Stimulated activated CD4-positive, alpha-beta T cell treated with anti-CD3 and anti-CD28 coated beads, Interleukin-12 subunit alpha, Interleukin-12 subunit beta, amount 100 ng/mL, for 4 hours (primary cell): ENCODE measurements around the gene OR5H14.
"Not testable (repeated sequence)": the region's sequence is repeated elsewhere in the genome, so short reads cannot be mapped to it uniquely, and the experiment has no call there.

Source experiments
- DNase-seq: peaks from one replicate; pipeline ENCODE4 v3.0.0-alpha.2; 2020

Gene OR5H14

DNA sequence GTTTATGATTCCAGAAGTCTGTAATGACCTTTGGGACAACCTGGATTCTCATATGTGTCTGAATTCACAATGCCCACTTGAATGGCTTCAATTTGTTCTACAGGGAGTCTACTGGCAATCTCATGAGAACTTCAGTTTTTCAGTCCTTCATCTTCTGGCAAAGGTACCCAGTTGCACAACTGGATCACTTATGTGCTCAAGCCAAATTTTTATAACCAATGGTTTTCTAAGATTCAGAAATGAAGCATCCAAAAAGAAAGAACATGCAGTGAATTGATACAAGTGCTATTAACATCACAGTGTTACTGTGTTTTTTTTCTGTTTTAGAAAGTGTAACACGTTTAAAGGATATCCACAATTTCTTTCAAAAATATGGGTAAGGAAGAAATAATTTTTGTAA lies at the start of gene OR5H14:
Gene OR5H14, plus strand, starts transcription at position 301 of the 400 bp plus-strand sequence. CDS start 1,907 bp downstream, outside the sequence.
- DNase-seq: no peak

- no peak for DNase-seq
Observed at GRCh38 chr3:98099848-98100247, 47.4 kb upstream of the OR5H14 start.

- DNase-seq: no peak
Observed at GRCh38 chr3:98108162-98108561, 39.1 kb upstream of the OR5H14 start.

- DNase-seq: no peak
Observed at GRCh38 chr3:98109807-98110549, 37.3 kb upstream of the OR5H14 start.

DNA sequence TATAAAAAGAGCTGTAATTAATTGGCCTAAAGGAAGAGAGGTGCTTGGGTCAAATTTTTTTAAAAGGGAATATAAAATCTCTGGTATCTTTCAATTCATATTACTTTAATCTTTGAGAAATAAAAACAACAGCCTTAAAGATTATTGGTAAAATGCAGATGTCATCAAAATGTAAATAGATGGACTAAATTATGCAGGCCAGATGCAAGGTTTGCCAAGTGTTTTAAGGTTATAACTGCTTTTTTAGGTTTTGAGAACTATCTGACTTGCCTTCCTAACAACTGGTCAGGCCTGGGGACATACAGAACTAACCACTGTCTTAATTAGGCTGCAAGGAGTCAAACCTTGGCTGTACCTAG lies 36.8 kb upstream of the OR5H14 start:
- no peak for DNase-seq

DNA sequence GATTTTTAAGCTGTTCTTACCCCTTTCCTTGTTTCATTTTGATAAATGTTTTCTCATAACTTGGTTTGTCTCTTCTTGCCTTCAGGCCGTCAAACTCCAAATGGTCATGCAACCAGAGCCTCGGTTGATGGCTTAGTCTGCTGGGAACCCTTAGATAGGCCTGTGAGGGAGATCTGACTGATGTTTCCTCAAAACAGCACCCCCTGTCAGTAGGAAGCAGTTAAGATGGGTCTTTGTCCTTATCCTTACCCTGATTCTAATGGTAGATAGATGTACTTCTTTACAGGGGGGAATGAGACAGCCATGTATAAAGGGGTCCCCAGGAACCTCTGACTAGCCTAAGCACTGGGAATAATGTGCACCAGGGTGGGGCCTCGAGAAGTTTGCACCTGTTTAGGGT lies 33.0 kb upstream of the OR5H14 start:
- no peak for DNase-seq

GRCh38 chr3:98115717-98116116 lies 31.6 kb upstream of the OR5H14 start:
- DNase-seq: no peak

DNA sequence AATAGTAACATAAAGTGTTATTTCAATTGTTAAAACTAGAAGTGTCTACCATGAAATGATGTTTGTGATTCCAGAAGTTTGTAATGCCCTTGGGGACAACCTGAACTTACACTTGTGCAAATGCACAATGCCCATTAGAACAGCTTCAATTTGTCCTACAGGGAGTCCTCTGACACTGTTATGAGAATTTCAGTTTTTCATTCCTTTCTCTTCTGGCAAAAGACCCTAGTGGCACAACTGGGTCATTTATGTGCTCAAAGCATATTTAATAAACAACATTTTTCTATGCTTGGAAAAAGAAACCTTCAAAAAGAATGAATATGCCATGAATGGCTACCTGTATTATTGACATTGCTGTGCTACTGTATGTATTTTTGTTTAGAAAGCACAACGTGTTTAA lies 16.9 kb upstream of the OR5H14 start, which contains the start of gene OR5H1:
Gene OR5H1, plus strand, starts transcription at position 301 of the 400 bp plus-strand sequence. CDS start 1,977 bp downstream, outside the sequence.
- no peak for DNase-seq

- no peak for DNase-seq
Observed at GRCh38 chr3:98136631-98137030, 10.6 kb upstream of the OR5H14 start.

DNA sequence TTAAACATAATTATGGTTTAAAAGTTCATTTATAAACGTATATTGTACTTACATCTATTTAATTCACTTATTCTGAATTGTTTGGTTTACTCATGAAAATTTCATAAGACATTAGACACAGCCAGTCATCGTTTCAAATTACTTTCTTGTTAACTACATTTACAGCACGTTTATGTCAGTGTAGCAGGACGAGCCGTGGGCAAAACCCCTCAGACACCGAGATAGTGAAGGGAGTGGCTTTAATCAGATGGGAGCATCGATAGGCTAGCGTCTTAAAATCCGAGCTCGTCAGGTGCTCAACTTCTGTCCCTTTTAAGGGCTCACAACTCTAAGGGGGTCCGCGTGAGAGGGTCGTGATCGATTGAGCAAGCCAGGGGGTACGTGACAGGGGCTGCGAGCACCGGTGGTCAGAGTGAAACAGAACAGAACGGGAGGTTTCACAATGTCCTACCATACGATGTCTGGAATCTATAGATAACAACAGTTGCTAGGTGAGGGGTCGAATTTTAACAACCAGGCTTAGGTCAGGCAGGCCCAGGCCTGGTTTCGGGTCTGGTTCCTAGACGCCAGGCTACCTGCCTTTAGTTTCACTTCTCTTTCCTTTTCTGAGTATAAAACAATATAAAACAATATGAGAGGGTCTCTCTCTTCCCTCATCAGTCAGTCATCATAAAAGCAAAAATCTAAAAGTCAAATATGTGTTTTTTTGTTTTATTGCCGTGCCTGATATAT lies 9.3 kb upstream of the OR5H14 start:
- not testable (repeated sequence) for DNase-seq

DNA sequence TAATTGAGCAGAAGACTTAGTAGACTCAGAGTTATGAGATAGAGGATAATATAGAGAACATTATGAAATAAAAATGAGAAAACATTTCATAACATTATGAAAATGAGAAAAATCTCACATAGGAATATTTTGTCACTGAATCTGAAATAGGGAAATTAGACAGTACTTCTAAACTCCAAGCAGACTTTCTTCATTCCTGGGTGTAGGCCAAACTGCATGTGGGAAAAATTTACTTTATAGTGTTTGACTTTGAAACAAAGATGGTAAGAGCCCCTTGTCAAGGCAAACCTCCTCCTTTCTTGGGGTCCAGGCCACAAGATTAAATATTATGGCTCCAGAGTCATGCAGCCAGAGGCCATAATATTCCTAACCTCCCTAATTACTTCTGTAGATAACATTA lies 6.7 kb upstream of the OR5H14 start:
- no peak for DNase-seq

GRCh38 chr3:98148751-98149150 lies 1.5 kb downstream of the OR5H14 start:
- DNase-seq: no peak

DNA sequence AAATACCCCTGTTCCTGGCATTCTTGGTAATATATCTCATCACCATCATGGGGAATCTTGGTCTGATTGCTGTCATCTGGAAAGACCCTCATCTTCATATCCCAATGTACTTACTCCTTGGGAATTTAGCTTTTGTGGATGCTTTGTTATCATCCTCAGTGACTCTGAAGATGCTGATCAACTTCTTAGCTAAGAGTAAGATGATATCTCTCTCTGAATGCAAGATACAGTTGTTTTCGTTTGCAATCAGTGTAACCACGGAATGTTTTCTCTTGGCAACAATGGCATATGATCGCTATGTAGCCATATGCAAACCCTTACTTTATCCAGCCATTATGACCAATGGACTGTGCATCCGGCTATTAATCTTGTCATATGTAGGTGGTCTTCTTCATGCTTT lies 2.2 kb downstream of the OR5H14 start:
- DNase-seq: not testable (repeated sequence)

- DNase-seq: no peak
Observed at GRCh38 chr3:98151241-98151640, 4.0 kb downstream of the OR5H14 start.

DNA sequence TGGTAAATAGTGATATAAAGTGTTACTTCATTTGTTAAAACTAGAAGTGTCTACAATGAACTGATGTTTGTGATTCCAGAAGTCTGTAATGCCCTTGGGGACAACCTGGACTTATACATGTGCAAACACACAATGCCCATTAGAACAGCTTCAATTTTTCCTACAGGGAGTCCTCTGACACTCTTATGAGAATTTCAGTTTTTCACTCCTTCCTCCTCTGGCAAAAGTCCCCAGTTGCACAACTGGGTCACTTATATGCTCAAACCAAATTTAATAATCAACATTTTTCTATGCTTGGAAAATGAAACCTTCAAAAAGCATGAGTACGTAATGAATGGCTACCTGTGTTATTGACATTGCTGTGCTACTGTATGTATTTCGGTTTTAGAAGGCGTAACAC lies 19.1 kb downstream of the OR5H14 start, which contains the start of gene OR5H15:
Gene OR5H15, plus strand, starts transcription at position 301 of the 400 bp plus-strand sequence. CDS start 2,004 bp downstream, outside the sequence.
- no peak for DNase-seq

GRCh38 chr3:98171071-98171470 lies 23.8 kb downstream of the OR5H14 start:
- DNase-seq: no peak

DNA sequence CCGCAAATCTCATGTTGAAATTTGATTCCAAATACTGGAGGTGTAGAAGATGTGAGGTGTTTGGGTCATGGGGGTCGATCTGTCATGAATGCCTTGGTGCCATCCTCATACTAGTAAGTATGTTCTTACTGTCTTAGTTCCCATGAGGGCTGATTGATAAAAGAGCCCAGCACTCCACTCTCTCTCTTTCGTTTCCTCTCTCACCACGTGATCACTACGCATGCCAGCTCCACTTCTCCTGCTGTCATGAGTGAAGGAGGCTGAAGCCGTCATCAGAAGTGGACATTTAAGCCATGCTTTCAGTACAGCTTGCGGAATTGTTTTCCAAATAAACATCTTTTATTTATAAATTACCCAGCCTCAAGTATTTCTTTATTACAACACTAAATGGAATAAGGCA lies 25.3 kb downstream of the OR5H14 start:
- no peak for DNase-seq

- no peak for DNase-seq
Observed at GRCh38 chr3:98180319-98180890, 33.1 kb downstream of the OR5H14 start.

DNA sequence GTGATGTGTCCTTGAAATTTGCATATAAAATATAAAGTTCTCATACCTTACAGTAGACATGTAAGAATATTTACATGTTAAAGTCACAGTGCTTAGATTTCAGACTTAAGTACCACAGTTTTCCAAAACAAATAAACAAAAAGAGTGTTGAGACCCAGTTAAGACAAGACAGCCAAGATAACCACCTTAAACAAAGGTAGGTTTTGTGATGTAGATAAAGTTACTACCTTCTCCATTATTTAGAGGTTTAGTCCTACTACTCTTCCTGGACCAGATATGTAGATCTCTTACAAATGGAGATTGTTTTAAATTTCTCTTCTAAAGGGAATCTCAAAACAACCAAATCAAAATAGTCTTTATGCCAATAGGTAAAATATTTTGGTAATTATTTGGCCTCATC lies 34.9 kb downstream of the OR5H14 start:
- DNase-seq: no peak

GRCh38 chr3:98185180-98185579 lies 37.9 kb downstream of the OR5H14 start:
- no peak for DNase-seq

DNA sequence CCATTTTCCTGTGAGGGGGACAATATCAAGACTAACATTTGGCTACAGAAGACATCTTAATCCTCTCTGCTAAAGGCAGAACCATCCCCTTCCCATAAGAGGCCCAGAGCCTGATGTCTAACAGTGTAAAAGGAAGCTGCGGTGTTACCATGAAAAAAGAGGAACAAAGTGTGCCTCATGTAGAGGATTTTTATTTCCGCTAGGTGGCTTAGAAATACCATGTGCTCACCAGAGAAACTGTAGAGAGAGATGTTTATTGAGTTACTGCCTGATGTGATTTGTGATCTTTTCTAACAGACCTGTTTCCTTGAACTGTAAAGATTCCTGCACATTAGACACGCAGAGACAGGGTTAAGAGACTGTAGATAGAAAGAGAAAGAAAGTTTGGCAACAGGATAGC lies 41.3 kb downstream of the OR5H14 start:
- no peak for DNase-seq

DNA sequence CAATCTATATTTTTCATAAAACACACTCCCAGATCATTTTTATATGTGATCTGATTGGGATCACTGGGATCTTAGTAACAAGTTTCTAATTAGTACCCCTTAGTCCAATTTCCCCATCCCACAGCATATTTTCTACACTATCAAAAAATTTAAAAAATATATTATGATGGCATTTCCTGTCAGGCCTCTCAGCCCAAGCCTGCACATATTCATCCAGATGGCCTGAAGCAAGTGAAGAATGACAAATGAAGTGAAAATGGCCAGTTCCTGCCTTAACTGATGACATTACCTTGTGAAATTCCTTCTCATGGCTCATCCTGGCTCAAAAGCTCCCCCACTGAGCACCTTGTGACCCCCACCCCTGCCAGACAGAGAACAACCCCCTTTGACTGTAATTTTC lies 43.6 kb downstream of the OR5H14 start:
- DNase-seq: not testable (repeated sequence)

DNA sequence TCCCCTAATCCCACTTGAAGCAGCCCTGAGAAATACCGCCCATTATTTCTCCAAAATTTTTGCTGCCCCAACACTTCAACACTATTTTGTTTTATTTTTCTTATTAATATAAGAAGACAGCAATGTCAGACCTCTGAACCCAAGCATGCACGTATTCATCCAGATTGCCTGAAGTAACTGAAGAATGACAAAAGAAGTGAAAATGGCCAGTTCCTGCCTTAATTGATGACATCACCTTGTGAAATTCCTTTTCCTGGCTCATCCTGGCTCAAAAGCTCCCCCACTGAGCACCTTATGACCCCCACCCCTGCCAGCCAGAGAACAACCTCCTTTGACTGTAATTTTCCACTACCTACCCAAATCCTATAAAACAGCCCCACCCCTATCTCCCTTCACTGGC lies 49.0 kb downstream of the OR5H14 start:
- DNase-seq: not testable (repeated sequence)

DNA sequence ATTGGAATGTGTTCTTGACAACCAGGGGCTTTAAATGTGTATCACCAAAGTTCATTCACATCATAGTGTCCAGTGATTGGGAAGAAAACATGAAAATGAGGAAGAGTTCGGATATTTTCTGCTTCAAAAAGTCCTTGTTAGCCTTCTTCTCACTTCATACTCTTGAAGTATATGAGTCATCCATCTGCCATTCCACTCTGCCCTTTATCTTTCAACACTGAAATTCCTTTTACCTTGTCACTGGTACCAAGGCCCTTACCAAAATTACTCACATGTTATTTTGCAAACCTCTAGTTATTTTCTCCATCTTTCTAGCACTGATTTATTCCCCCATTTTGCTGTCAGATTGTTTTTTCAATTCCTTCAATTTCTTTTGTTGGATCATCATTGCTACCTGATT lies 51.7 kb downstream of the OR5H14 start:
- DNase-seq: no peak
